Measurements from ENCODE around the gene EBP. TPM values are rescaled to one million over a fixed set of nuclear protein-coding genes. Genes with fewer than 3 reads are reported as not detected.

EBP gene
- total RNA-seq = 21.9 TPM

DNA sequence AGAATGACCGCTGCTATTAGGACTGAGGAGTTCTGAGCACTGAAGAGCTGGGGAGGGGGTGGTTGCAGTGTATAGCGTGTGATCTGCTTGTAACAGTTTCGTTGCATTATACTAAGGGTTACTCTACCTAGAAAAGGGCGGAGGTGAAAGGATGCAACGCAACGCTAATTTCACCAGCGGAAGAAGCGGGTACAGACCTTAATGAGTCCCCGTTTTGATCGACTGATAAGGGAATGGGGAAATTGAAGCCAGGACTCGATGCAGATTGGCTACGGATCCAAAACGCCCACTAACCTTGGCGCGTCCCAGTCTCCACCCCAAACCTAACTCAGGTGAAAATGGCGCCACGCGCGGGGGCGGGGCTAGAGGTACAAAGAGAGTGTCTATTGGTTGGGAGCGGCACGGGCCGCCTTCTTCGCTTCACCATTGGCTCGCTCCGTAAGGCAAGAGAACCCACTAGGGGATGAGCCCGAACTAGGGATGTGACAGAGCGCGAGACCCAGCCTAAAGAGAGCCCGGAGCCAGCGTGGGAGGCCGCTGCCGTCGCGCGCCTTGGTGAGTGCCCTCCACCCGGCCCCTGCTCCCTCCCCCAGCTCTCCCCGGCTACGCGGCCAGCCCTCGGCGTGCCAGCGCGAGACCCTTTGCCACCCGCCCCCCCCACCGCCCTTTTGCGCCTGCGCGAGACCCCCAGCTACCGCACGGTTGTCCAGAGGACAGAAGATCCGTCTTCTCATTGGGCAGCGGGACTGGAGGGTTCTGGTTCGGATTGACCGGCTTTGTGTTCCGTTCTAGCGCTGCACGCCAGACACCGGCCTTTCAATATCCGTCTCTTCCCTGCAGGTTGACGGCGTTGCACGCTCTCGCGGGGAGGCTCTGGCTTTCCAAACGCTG lies at the start of gene EBP:
Gene EBP, plus strand, starts transcription at position 456 of the 891 bp plus-strand sequence. CDS start 1,964 bp downstream, outside the sequence.

DNA sequence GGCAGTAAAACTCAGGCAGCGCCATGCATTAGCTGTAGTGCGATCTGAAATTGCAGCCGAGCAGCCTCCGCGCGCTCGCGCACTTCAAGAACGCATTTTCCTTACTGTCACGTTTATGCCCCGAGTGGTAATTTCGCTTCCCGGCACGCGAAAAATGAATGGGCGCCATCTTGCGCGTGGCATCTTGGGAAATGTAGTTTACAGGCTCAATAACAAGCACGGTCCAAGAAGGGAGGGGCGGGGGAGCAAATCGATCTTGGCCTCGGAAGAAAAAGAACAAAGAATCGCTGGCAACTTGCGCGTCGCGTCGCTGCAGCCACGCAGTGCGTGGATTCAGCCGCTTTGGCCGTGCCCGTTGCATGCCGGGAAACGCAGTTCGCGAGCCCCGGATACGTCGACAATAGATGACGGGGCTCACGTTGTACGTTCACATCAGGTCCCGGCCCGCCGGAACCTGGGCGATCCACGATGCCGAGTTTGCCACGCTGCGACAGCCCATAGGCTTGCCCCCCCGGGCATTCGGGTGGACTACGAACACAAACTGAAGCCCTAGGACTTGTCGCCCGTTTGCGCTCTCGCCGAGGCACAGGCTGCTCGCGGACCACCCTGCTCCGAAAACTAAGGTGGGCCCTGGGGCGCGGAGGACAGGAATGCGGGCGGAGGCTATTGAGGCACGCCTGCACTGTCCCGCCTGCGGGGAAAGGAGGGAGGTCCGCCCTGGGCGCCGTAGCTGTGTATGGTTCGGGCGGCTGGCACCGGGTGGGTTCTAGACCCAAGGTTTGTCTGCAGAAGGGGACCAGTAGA lies 45.6 kb upstream of the EBP start, which contains the start of gene FTSJ1:
Gene FTSJ1, plus strand, starts transcription at position 426 of the 804 bp plus-strand sequence. CDS start 1,849 bp downstream, outside the sequence.

DNA sequence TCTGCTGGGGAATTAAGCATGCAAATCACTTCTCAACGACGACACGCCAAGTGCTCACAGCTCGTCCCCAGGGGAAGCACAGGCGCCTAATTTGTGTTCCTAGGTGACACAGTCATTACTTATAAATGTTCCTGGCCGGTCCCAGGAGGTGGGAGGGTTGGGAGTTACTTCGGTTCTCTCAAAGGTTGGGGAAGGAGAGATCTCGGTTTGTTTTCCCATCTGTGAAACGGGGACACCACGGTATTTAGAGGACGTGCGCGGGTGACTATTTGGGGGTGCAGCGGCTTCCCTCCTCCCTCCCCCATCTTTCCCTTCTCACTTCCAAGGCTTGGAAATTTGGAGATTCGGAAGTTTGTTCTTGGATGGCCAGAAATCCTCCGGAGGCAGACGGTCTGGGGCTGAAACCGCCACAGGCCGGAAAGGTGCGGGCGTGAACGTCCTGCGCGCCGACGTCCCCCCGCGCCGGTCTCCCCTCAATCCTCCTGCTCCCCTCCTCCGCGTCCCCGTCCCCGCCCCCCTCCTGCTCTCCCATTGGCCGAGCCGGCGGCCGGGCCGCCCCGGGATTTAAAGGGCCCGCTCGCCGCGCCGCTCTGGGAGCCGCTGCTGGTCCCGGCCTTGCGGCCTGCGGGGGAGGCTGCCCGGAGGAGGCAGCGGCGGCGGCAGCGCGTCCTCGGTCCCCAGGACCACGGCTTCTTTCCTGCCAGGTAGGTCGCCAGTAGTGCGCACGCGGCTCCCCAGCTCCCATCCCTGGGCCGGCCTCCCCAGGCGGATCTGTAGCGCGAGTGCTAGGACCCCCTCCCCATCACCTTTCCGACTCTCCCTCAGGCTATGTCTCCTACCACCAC lies 13.0 kb upstream of the EBP start, which contains the start of gene PORCN:
Gene PORCN, plus strand, starts transcription at position 593 of the 845 bp plus-strand sequence. CDS start 829 bp downstream, outside the sequence.

DNA sequence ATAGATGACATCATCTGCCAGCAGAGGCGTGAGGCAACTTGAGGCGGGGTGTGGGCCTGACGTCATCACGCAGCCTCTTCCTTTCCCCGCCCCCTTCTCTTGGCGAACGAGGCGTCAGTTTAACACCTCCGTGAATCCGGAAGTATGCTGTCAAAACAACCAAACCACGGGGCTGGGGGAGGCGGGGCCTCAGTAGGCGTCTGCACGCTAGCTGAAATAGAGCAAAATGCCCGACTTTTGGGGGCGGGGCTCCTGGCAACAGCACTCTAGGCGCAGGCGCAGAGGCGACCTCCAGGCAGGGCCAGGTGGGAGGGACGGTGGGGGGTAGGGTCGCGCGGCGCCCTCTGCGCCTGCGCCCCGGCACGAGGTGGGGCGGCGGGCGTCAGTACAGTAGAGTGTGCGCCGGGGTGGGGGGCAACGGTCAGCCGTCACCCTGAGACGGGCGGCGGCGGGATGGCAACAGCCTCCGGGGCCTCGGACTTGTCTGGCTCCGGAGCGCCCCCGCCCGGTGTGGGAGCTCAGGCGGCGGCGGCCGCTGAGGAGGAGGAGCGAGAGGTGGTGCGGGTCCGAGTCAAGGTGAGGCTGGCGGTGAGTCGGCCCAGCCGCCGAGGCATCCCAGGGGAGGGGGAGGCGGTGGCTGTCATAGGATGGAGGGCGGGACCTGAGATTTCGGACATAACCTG lies 17.9 kb downstream of the EBP start, which contains the start of gene TBC1D25:
Gene TBC1D25, plus strand, starts transcription at position 370 of the 683 bp plus-strand sequence. Its CDS starts 84 bp downstream, at position 454.

DNA sequence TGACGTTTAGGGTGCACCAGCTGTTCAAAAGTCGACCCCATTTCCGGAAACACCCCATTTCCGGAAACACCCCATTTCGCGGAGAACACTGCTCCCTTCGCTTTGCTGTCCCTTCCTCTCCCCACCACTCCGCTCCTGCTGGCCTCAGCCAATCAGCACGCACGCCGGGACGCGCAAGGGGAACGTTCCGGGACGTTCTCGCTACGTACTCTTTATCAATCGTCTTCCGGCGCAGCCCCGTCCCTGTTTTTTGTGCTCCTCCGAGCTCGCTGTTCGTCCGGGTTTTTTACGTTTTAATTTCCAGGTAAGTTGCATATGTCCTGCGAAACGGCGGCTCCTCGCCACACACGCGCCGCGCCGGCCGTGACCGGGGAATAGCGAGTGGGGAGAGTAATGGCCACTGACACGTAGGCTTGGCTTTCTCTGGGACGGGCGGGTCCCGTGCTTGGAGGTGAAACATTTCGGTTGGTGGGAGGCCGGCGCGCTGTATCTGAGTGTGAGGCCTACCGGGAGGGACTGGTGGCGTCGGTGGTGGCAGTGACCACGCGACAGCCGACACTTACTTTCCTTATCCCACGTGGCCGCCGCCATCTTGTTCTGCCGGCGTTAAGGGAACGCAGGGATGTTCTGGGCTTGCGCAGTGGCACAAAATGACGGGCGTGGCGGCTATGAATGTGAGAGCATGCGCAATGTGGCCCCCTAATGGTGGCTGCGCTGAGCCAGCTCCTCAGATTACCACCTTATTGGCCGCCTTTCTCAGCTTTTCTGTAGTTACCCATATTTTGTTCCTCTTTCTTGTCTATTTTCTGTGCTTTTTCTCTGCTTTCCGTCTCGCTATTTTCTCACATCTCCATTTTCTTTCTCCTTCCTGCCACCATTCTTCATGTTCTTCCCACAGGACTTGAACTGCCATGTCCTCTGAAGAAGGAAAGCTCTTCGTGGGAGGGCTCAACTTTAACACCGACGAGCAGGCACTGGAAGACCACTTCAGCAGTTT lies 53.0 kb downstream of the EBP start, which contains the start of gene RBM3:
Gene RBM3, plus strand, starts transcription at position 215 of the 997 bp plus-strand sequence. Its CDS starts 697 bp downstream, at position 912.

Other genes starting within 250 kb of the EBP start
- not detected for gene SSX3, start 165.1 kb upstream of the EBP start, total RNA-seq
- not detected for gene SSX4, start 138.3 kb upstream of the EBP start, total RNA-seq
- gene SSX4B, start 109.8 kb upstream of the EBP start, total RNA-seq = not detected
- gene SLC38A5, start 51.5 kb upstream of the EBP start, total RNA-seq = 103 TPM
- 59.1 TPM for gene FTSJ1, start 45.6 kb upstream of the EBP start, total RNA-seq
- 13.7 TPM for gene PORCN, start 12.8 kb upstream of the EBP start, total RNA-seq
- 10.0 TPM for gene TBC1D25, start 17.9 kb downstream of the EBP start, total RNA-seq
- 124 TPM for gene RBM3, start 52.7 kb downstream of the EBP start, total RNA-seq
- gene WDR13, start 75.7 kb downstream of the EBP start, total RNA-seq = 83.1 TPM
- 3.5 TPM for gene WAS, start 162.0 kb downstream of the EBP start, total RNA-seq
- 4.3 TPM for gene SUV39H1, start 174.9 kb downstream of the EBP start, total RNA-seq
- gene GLOD5, start 239.9 kb downstream of the EBP start, total RNA-seq = not detected

Data from camera-type eye (tissue), 1 donor.